Neuronal stem cell (in vitro differentiated cells): ENCODE results near the gene ATRX.

Source experiments
- DNase-seq: peaks from one replicate; pipeline ENCODE4 v3.0.0-alpha.2; 2013; ENCODE audit warnings: low spot score
- H2AFZ ChIP-seq: one replicate; pipeline ENCODE4 v1.6.1; 2013; ENCODE audit warnings: mild to moderate bottlenecking, low read length, inconsistent platforms
- H2AK5ac ChIP-seq: 2 replicates; pipeline ENCODE4 v1.6.1; 2013; ENCODE audit warnings: low read depth, mild to moderate bottlenecking, inconsistent platforms, low read length, moderate library complexity, mixed read lengths
- H2BK120ac ChIP-seq: 2 replicates; pipeline ENCODE4 v1.6.1; 2013; ENCODE audit warnings: low read depth, mild to moderate bottlenecking, inconsistent platforms, low read length, moderate library complexity, mixed read lengths
- H2BK12ac ChIP-seq: one replicate; pipeline ENCODE4 v1.6.1; 2013; ENCODE audit warnings: low read length, inconsistent platforms
- H2BK15ac ChIP-seq: 2 replicates; pipeline ENCODE4 v1.6.1; 2013; ENCODE audit warnings: mild to moderate bottlenecking, low read length, inconsistent platforms, mixed read lengths
- H2BK5ac ChIP-seq: one replicate; pipeline ENCODE4 v1.6.1; 2013; ENCODE audit warnings: inconsistent platforms, mild to moderate bottlenecking, low read length, moderate library complexity
- H3K14ac ChIP-seq: one replicate; pipeline ENCODE4 v1.6.1; 2013; ENCODE audit warnings: low read length, inconsistent platforms
- H3K18ac ChIP-seq: 2 replicates; pipeline ENCODE4 v1.6.1; 2013; ENCODE audit warnings: low read length, inconsistent platforms
- H3K23ac ChIP-seq: 2 replicates; pipeline ENCODE4 v1.6.1; 2013; ENCODE audit warnings: low read depth, mild to moderate bottlenecking, mixed read lengths, low read length, inconsistent platforms; ENCODE audit not compliant: poor library complexity
- H3K27ac ChIP-seq: replicated peaks from 3 replicates; pipeline ENCODE4 v1.5.1; 2013; ENCODE audit warnings: low read length, inconsistent platforms
- H3K27me3 ChIP-seq, 3 experiments: 2 replicates each; pipeline ENCODE4 v1.6.1; 2013; ENCODE audit warnings: low read length in 3 of 3, mild to moderate bottlenecking in 2 of 3, inconsistent platforms in 1 of 3, low read depth in 1 of 3, mixed read lengths in 1 of 3, moderate library complexity in 1 of 3; ENCODE audit not compliant: control insufficient read depth in 3 of 3, insufficient read depth in 3 of 3
- H3K36me3 ChIP-seq, 2 donors: replicated peaks in 1 of 2; 2 replicates each; pipeline ENCODE4 v1.6.1; 2013; ENCODE audit warnings: low read length in 2 of 2; ENCODE audit not compliant: control insufficient read depth in 2 of 2, insufficient read depth in 2 of 2
- H3K4ac ChIP-seq: 2 replicates; pipeline ENCODE4 v1.6.1; 2013; ENCODE audit warnings: inconsistent platforms, mild to moderate bottlenecking, low read length, moderate library complexity
- H3K4me1 ChIP-seq, 2 donors: 1 replicate in 1 of 2; 2 replicates in 1 of 2; pipeline ENCODE4 v1.6.1; 2013; ENCODE audit warnings: low read length in 2 of 2, low read depth in 1 of 2; ENCODE audit not compliant: control insufficient read depth in 2 of 2, insufficient read depth in 1 of 2
- H3K4me2 ChIP-seq: one replicate; pipeline ENCODE4 v1.6.1; 2013; ENCODE audit warnings: mild to moderate bottlenecking, low read length, inconsistent platforms; ENCODE audit not compliant: insufficient read depth, poor library complexity, severe bottlenecking
- H3K4me3 ChIP-seq, 2 donors: 2 replicates each; pipeline ENCODE4 v1.5.1; 2013; ENCODE audit warnings: low read length in 2 of 2, mild to moderate bottlenecking in 2 of 2, inconsistent platforms in 1 of 2, moderate library complexity in 1 of 2
- H3K79me1 ChIP-seq: one replicate; pipeline ENCODE4 v1.6.1; 2013; ENCODE audit warnings: low read depth, mild to moderate bottlenecking, inconsistent platforms, low read length, moderate library complexity
- H3K9ac ChIP-seq: one replicate; pipeline ENCODE4 v1.6.1; 2013; ENCODE audit warnings: mild to moderate bottlenecking, low read depth, low read length, inconsistent platforms; ENCODE audit not compliant: poor library complexity
- H3K9me3 ChIP-seq, 2 donors: replicated peaks in 1 of 2; 2 replicates each; pipeline versions ENCODE3 to v1.6.1; 2013; ENCODE audit warnings: low read length in 2 of 2, mild to moderate bottlenecking in 2 of 2, inconsistent platforms in 1 of 2, low read depth in 1 of 2, mixed read lengths in 1 of 2, moderate library complexity in 1 of 2; ENCODE audit not compliant: control insufficient read depth in 2 of 2, insufficient read depth in 1 of 2
- H4K8ac ChIP-seq: one replicate; pipeline ENCODE4 v1.6.1; 2013; ENCODE audit warnings: low read depth, mild to moderate bottlenecking, inconsistent platforms, low read length, moderate library complexity
- H4K91ac ChIP-seq: one replicate; pipeline ENCODE4 v1.6.1; 2013; ENCODE audit warnings: low read length, low read depth, mild to moderate bottlenecking, inconsistent platforms; ENCODE audit not compliant: poor library complexity
- WGBS, 2 donors: extraction: QIAGEN DNeasy Blood & Tissue Kit; methylation state at CpG; one replicate each; pipeline ENCODE4 v1.1.7; 2013; ENCODE audit warnings: missing lambda C conversion rate in 2 of 2, mixed read lengths in 1 of 2; ENCODE audit not compliant: insufficient read length in 2 of 2, insufficient replicate concordance in 1 of 2; ENCODE audit errors: extremely low coverage in 2 of 2; 5-methylcytosine and 5-hydroxymethylcytosine counted together

The ATRX gene

GRCh38 chrX:77572322-77572721, 213.7 kb downstream of the ATRX start:
- Histone ChIP-seq H3K4me3 (no peak overlapping the region), H2BK15ac (no peak overlapping the region), H2BK12ac (no peak overlapping the region), H3K4me1 (no peaks in the 10 kb centered on the region), H3K4ac (no peak overlapping the region), H3K79me1 (no peaks in the 10 kb centered on the region), H2AK5ac (no peak overlapping the region), H4K91ac (no peak overlapping the region), H3K4me2 (no peak overlapping the region), H3K9ac (no peak overlapping the region), H2BK120ac (no peak overlapping the region), H3K14ac (no peak overlapping the region), H3K18ac (no peak overlapping the region), H3K27me3 (no peaks in the 10 kb centered on the region), H3K23ac (no peak overlapping the region), H3K27ac (no peak overlapping the region), H2BK5ac (no peak overlapping the region), H3K36me3 (peaks cover 0 to 32% of the 10 kb centered on the region in 2 donors), H4K8ac (no peak overlapping the region), H3K9me3 (no peaks in the 10 kb centered on the region), H2AFZ (no peak overlapping the region)
- DNase-seq, result no peak
- WGBS, 2 donors, result no CpG with 5 or more reads among the region's 3 CpGs

GRCh38 chrX:77565278-77565677, 220.7 kb downstream of the ATRX start:
- Histone ChIP-seq H3K4me3 (no peak overlapping the region), H3K27ac (no peak overlapping the region), H2BK5ac (no peak overlapping the region), H2BK15ac (no peak overlapping the region), H3K79me1 (no peaks in the 10 kb centered on the region), H3K4me1 (no peaks in the 10 kb centered on the region), H4K8ac (no peak overlapping the region), H4K91ac (no peak overlapping the region), H3K4ac (no peak overlapping the region), H2BK120ac (no peak overlapping the region), H2AFZ (no peak overlapping the region), H2BK12ac (no peak overlapping the region), H3K36me3 (peaks cover 0 to 25% of the 10 kb centered on the region in 2 donors), H3K14ac (no peak overlapping the region), H3K4me2 (no peak overlapping the region), H2AK5ac (no peak overlapping the region), H3K9ac (no peak overlapping the region), H3K27me3 (no peaks in the 10 kb centered on the region), H3K9me3 (peaks cover 0 to 5% of the 10 kb centered on the region in 2 donors), H3K18ac (no peak overlapping the region), H3K23ac (no peak overlapping the region)
- DNase-seq, result no peak
- WGBS, 2 donors, result no CpG with 5 or more reads among the region's 2 CpGs

GRCh38 chrX:77564823-77565222, 221.2 kb downstream of the ATRX start:
- Histone ChIP-seq H3K27me3 (no peaks in the 10 kb centered on the region), H3K27ac (no peak overlapping the region), H2BK120ac (no peak overlapping the region), H3K18ac (no peak overlapping the region), H3K14ac (no peak overlapping the region), H2BK15ac (no peak overlapping the region), H2AK5ac (no peak overlapping the region), H2BK5ac (no peak overlapping the region), H2BK12ac (no peak overlapping the region), H2AFZ (no peak overlapping the region), H3K9me3 (peaks cover 0 to 5% of the 10 kb centered on the region in 2 donors), H3K4ac (no peak overlapping the region), H3K4me3 (no peak overlapping the region), H3K9ac (no peak overlapping the region), H3K36me3 (peaks cover 0 to 26% of the 10 kb centered on the region in 2 donors), H4K91ac (no peak overlapping the region), H3K4me1 (no peaks in the 10 kb centered on the region), H3K23ac (no peak overlapping the region), H3K4me2 (no peak overlapping the region), H3K79me1 (no peaks in the 10 kb centered on the region), H4K8ac (no peak overlapping the region)
- no peak for DNase-seq
- WGBS, 2 donors, result no CpG with 5 or more reads among the region's 1 CpG

- H3K23ac ChIP-seq, result no peak overlapping the region
- H3K18ac ChIP-seq, result no peak overlapping the region
- no peaks in the 10 kb centered on the region for H3K27me3 ChIP-seq
- H2BK15ac ChIP-seq, result no peak overlapping the region
- H2AFZ ChIP-seq, result no peak overlapping the region
- H3K4me3 ChIP-seq, result no peak overlapping the region
- no peaks in the 10 kb centered on the region for H3K79me1 ChIP-seq
- peaks cover 0 to 48% of the 10 kb centered on the region in 2 donors for H3K36me3 ChIP-seq
- no peaks in the 10 kb centered on the region for H3K4me1 ChIP-seq
- H3K14ac ChIP-seq, result no peak overlapping the region
- H3K4me2 ChIP-seq, result no peak overlapping the region
- no peak overlapping the region for H4K8ac ChIP-seq
- no peak overlapping the region for H2BK12ac ChIP-seq
- no peak overlapping the region for H2BK5ac ChIP-seq
- H4K91ac ChIP-seq, result no peak overlapping the region
- H3K9ac ChIP-seq, result no peak overlapping the region
- H2BK120ac ChIP-seq, result no peak overlapping the region
- H3K27ac ChIP-seq, result no peak overlapping the region
- no peak overlapping the region for H2AK5ac ChIP-seq
- no peak overlapping the region for H3K4ac ChIP-seq
- no CpG with 5 or more reads among the region's 2 CpGs for WGBS, 2 donors
- DNase-seq, result no peak
- H3K9me3 ChIP-seq, result peaks cover 0 to 1% of the 10 kb centered on the region in 2 donors
Measured at GRCh38 chrX:77561372-77561771, 224.6 kb downstream of the ATRX start.
